ENCODE measurements around the gene TWF2. TPM values are rescaled to one million over a fixed set of nuclear protein-coding genes. Genes with fewer than 3 reads are reported as not detected.

TWF2 gene
- total RNA-seq, 1 experiment from 2014 or later: 44.8 TPM

- no peak overlapping the region for H3T11ph ChIP-seq (ENCODE audit: low read length)
- no peak overlapping the region for H3K4me2 ChIP-seq (ENCODE audit: insufficient read depth, insufficient read length, low read length)
- TF ChIP-seq CTCF (conservative IDR thresholded peaks at IDR 0.05): no peak
- no peak overlapping the region for H3K27ac ChIP-seq (ENCODE audit: insufficient read length, low read depth, low read length)
- H3K23ac ChIP-seq (ENCODE audit: insufficient read length, low read depth, low read length): no peak overlapping the region
- no peak for DNase-seq
- H3K79me1 ChIP-seq (ENCODE audit: insufficient read depth, low read depth, low read length, poor library complexity, severe bottlenecking): no peaks in the 10 kb centered on the region
- WGBS (ENCODE audit: extremely low coverage, insufficient read length, low lambda C conversion rate): no CpG with 5 or more reads among the region's 9 CpGs
- H2BK20ac ChIP-seq (ENCODE audit: low read depth, low read length, poor library complexity, severe bottlenecking): no peak overlapping the region
- H2BK5ac ChIP-seq (ENCODE audit: insufficient read length, low read length): no peak overlapping the region
- H4K91ac ChIP-seq (ENCODE audit: insufficient read length, low read depth, low read length): no peak overlapping the region
- H3K27ac Mint-ChIP-seq: no peak overlapping the region
- H3K9me3 Mint-ChIP-seq: no peaks in the 10 kb centered on the region
- H3K9ac ChIP-seq (ENCODE audit: extremely low read depth, insufficient read length, low read length): no peak overlapping the region
- H3K27me3 ChIP-seq (ENCODE audit: insufficient read depth, low read length): no peaks in the 10 kb centered on the region
- H3K4me1 Mint-ChIP-seq: peaks cover 7 to 14% of the 10 kb centered on the region in 2 experiments
- H3K23me2 ChIP-seq (ENCODE audit: insufficient read length, low read depth, low read length, poor library complexity, severe bottlenecking): no peaks in the 10 kb centered on the region
- H3K56ac ChIP-seq (ENCODE audit: insufficient read length, low read depth, low read length): no peak overlapping the region
- H3K18ac ChIP-seq (ENCODE audit: insufficient read length, low read depth, low read length): no peak overlapping the region
- H3K14ac ChIP-seq (ENCODE audit: insufficient read depth, low read length): no peak overlapping the region
- no peaks in the 10 kb centered on the region for H3K36me3 Mint-ChIP-seq (ENCODE audit: insufficient read depth in 1 of 3, low read depth in 3 of 3)
- no peak overlapping the region for H3K4me3 Mint-ChIP-seq
- H2BK12ac ChIP-seq (ENCODE audit: insufficient read length, low read depth, low read length): no peak overlapping the region
- no peak overlapping the region for H2BK120ac ChIP-seq (ENCODE audit: low read depth, low read length, poor library complexity, severe bottlenecking)
- H4K5ac ChIP-seq (ENCODE audit: insufficient read length, low read depth, low read length): no peak overlapping the region
- H4K20me1 ChIP-seq (ENCODE audit: control insufficient read depth, insufficient read depth, insufficient read length): no peaks in the 10 kb centered on the region
- H3K9me3 ChIP-seq (ENCODE audit: control insufficient read depth, low read depth, low read length): no peaks in the 10 kb centered on the region
- no peak overlapping the region for H3K4ac ChIP-seq (ENCODE audit: low read depth, low read length)
- H3K79me2 ChIP-seq (ENCODE audit: insufficient read depth, low read length): no peaks in the 10 kb centered on the region
- H2AK5ac ChIP-seq (ENCODE audit: insufficient read length, low read length): no peak overlapping the region
- H2BK15ac ChIP-seq (ENCODE audit: low read depth, low read length): no peak overlapping the region
- no peak overlapping the region for H2AFZ ChIP-seq (ENCODE audit: low read length)
- no peaks in the 10 kb centered on the region for H3K4me1 ChIP-seq (ENCODE audit: insufficient read depth, low read length)
- H4K8ac ChIP-seq (replicated peaks; ENCODE audit: insufficient read length, low read depth, low read length): no peak overlapping the region
- peaks cover 4% of the 10 kb centered on the region for H3K27me3 Mint-ChIP-seq (ENCODE audit: low read depth)
Observed at GRCh38 chr3:52186729-52187128, 52.2 kb downstream of the TWF2 start.
